ENCODE measurements around the gene SURF1. TPM values are rescaled to one million over a fixed set of nuclear protein-coding genes. Genes with fewer than 3 reads are reported as not detected.
A peak's percentile ranks its signal among the peaks of the same experiment; 100 is the strongest.

Gene SURF1
- total and polyA plus RNA-seq, 11 donors = 36.8 to 104 (median 53.6) TPM

GRCh38 chr9:133307301-133307700, 49.0 kb downstream of the SURF1 start:
- intact Hi-C loops (cut with DNase I) = no loop called here
- 74 to 79% (median 77%) methylated on average over 16 of the region's 16 CpGs for WGBS, 4 donors
- Histone ChIP-seq H3K4me3 (no peak overlapping the region), H3K36me3 (no peaks in the 10 kb centered on the region), H3K27me3 (peaks cover 0 to 11% (median 0%) of the 10 kb centered on the region in 9 donors), H3K9me3 (no peaks in the 10 kb centered on the region), H3K4me1 (no peaks in the 10 kb centered on the region), H3K27ac (no peak overlapping the region)
- no peak for TF ChIP-seq CTCF (IDR thresholded peaks at IDR 0.05)
- TF ChIP-seq POLR2A (IDR thresholded peaks at IDR 0.05) = no peak
- DNase-seq (no peak), ATAC-seq (no peak)

- Histone ChIP-seq H3K4me1 (no peaks in the 10 kb centered on the region), H3K27me3 (peaks cover 0 to 11% (median 0%) of the 10 kb centered on the region in 9 donors), H3K27ac (no peak overlapping the region), H3K9me3 (no peaks in the 10 kb centered on the region), H3K36me3 (no peaks in the 10 kb centered on the region), H3K4me3 (no peak overlapping the region)
- peak in 2 of 4 donors; percentile 36 to 39 for ATAC-seq
- no peak for DNase-seq
- TF ChIP-seq POLR2A (IDR thresholded peaks at IDR 0.05) (no peak), CTCF (IDR thresholded peaks at IDR 0.05) (no peak)
- WGBS, 4 donors = 66 to 78% (median 69%) methylated on average over 30 to 31 of the region's 31 CpGs
- intact Hi-C loops (cut with DNase I) = no loop called here
Measured at GRCh38 chr9:133306242-133307204, 49.8 kb downstream of the SURF1 start.

GRCh38 chr9:133305731-133306130, 50.6 kb downstream of the SURF1 start:
- no peaks in the 10 kb centered on the region for H3K9me3 ChIP-seq
- intact Hi-C loops (cut with DNase I) = no loop called here
- no peak overlapping the region for H3K27ac ChIP-seq
- H3K36me3 ChIP-seq = no peaks in the 10 kb centered on the region
- H3K27me3 ChIP-seq = peaks cover 0 to 11% (median 0%) of the 10 kb centered on the region in 9 donors
- WGBS, 4 donors = 76 to 86% (median 79%) methylated on average over 18 to 23 of the region's 23 CpGs
- DNase-seq (no peak), ATAC-seq (no peak)
- no peak for TF ChIP-seq CTCF (IDR thresholded peaks at IDR 0.05)
- TF ChIP-seq POLR2A (IDR thresholded peaks at IDR 0.05) = no peak
- H3K4me3 ChIP-seq = no peak overlapping the region
- H3K4me1 ChIP-seq = no peaks in the 10 kb centered on the region

GRCh38 chr9:133304477-133305377, 51.6 kb downstream of the SURF1 start:
- 85 to 90% (median 87%) methylated on average over 31 to 38 of the region's 38 CpGs for WGBS, 4 donors
- H3K9me3 ChIP-seq = no peaks in the 10 kb centered on the region
- peaks cover 0 to 11% (median 0%) of the 10 kb centered on the region in 9 donors for H3K27me3 ChIP-seq
- no peak for ATAC-seq
- no peak overlapping the region for H3K27ac ChIP-seq
- DNase-seq = no peak
- no peak overlapping the region for H3K4me3 ChIP-seq
- TF ChIP-seq POLR2A (IDR thresholded peaks at IDR 0.05) = no peak
- no peak for TF ChIP-seq CTCF (IDR thresholded peaks at IDR 0.05)
- intact Hi-C loops (cut with DNase I) = no loop called here
- no peaks in the 10 kb centered on the region for H3K4me1 ChIP-seq
- no peaks in the 10 kb centered on the region for H3K36me3 ChIP-seq
